Liver (tissue), 9 donors: ENCODE data around the gene RASGRF2. TPM values are rescaled to one million over a fixed set of nuclear protein-coding genes. Genes with fewer than 3 reads are reported as not detected.

ENCODE experiments used
- DNase-seq: peaks from one replicate; pipeline ENCODE4 v3.0.0-alpha.2; 2017; ENCODE audit warnings: low spot score
- H3K27ac ChIP-seq, 2 donors: one replicate each; pipeline ENCODE4 v1.7.0; 2013; ENCODE audit warnings: inconsistent platforms in 2 of 2, low read length in 2 of 2, control low read depth in 1 of 2, low read depth in 1 of 2, mild to moderate bottlenecking in 1 of 2
- H3K27me3 ChIP-seq, 4 donors: one replicate each; pipeline versions ENCODE4 v1.6.1 to v1.7.0; 2013; ENCODE audit warnings: low read length in 3 of 4, inconsistent platforms in 1 of 4, mild to moderate bottlenecking in 1 of 4, moderate library complexity in 1 of 4; ENCODE audit not compliant: control insufficient read depth in 4 of 4, insufficient read depth in 4 of 4
- H3K36me3 ChIP-seq, 4 donors: one replicate each; pipeline versions ENCODE4 v1.6.1 to v1.7.0; 2013; ENCODE audit warnings: low read length in 3 of 4, mild to moderate bottlenecking in 3 of 4, low read depth in 1 of 4, moderate library complexity in 1 of 4; ENCODE audit not compliant: control insufficient read depth in 4 of 4, insufficient read depth in 3 of 4
- H3K4me1 ChIP-seq, 4 donors: one replicate each; pipeline versions ENCODE4 v1.6.1 to v1.7.0; 2013; ENCODE audit warnings: low read length in 3 of 4, mild to moderate bottlenecking in 3 of 4, moderate library complexity in 1 of 4; ENCODE audit not compliant: control insufficient read depth in 4 of 4, insufficient read depth in 4 of 4
- H3K4me3 ChIP-seq, 3 donors: one replicate each; pipeline versions ENCODE4 v1.6.1 to v1.7.0; 2013; ENCODE audit warnings: low read length in 3 of 3, control low read depth in 1 of 3, low read depth in 1 of 3, mild to moderate bottlenecking in 1 of 3
- H3K9ac ChIP-seq, 2 donors: one replicate each; pipeline ENCODE4 v1.7.0; 2013; ENCODE audit warnings: low read length in 2 of 2, mild to moderate bottlenecking in 2 of 2, moderate library complexity in 2 of 2, control low read depth in 1 of 2, low read depth in 1 of 2
- H3K9me3 ChIP-seq, 4 donors: one replicate each; pipeline versions ENCODE4 v1.6.1 to v1.7.0; 2013; ENCODE audit warnings: low read length in 3 of 4; ENCODE audit not compliant: control insufficient read depth in 4 of 4
- EGR1 ChIP-seq, 2 donors: IDR thresholded peaks; 2 replicates each; pipeline ENCODE4 v1.6.1; 2016 to 2018; ENCODE audit warnings: antibody characterized with exemption in 2 of 2, low read depth in 2 of 2
- FOXA1 ChIP-seq: IDR thresholded peaks from 2 replicates; pipeline ENCODE4 v1.6.1; 2016; ENCODE audit warnings: antibody characterized with exemption
- FOXA2 ChIP-seq: IDR thresholded peaks from 2 replicates; pipeline ENCODE4 v1.6.1; 2016; ENCODE audit warnings: antibody characterized with exemption
- HNF4A ChIP-seq, 2 donors: conservative IDR thresholded peaks; 2 replicates each; pipeline ENCODE4 v1.6.1; 2016; ENCODE audit warnings: antibody characterized with exemption in 2 of 2, mild to moderate bottlenecking in 2 of 2
- HNF4G ChIP-seq: IDR thresholded peaks from 2 replicates; pipeline ENCODE4 v1.6.1; 2016; ENCODE audit warnings: antibody characterized with exemption
- JUND ChIP-seq, 2 donors: IDR thresholded peaks; 2 replicates each; pipeline ENCODE4 v1.6.1; 2016; ENCODE audit warnings: antibody characterized with exemption in 2 of 2
- NR2F2 ChIP-seq: IDR thresholded peaks from 2 replicates; pipeline ENCODE4 v1.6.1; 2016; ENCODE audit warnings: antibody characterized with exemption
- RAD21 ChIP-seq, 2 donors: IDR thresholded peaks; 2 replicates each; pipeline ENCODE4 v1.6.1; 2016; ENCODE audit warnings: antibody characterized with exemption in 2 of 2, mild to moderate bottlenecking in 2 of 2
- RXRA ChIP-seq, 2 donors: IDR thresholded peaks; 2 replicates each; pipeline ENCODE4 v1.6.1; 2017 to 2018; ENCODE audit warnings: antibody characterized with exemption in 2 of 2, mild to moderate bottlenecking in 1 of 2
- SP1 ChIP-seq: IDR thresholded peaks from 2 replicates; pipeline ENCODE4 v1.6.1; 2018; ENCODE audit warnings: antibody characterized with exemption, mild to moderate bottlenecking
- TAF1 ChIP-seq: conservative IDR thresholded peaks from 2 replicates; pipeline ENCODE4 v1.6.1; 2016; ENCODE audit warnings: antibody characterized with exemption, mild to moderate bottlenecking
- YY1 ChIP-seq: IDR thresholded peaks from 2 replicates; pipeline ENCODE4 v1.6.1; 2016; ENCODE audit warnings: antibody characterized with exemption, mild to moderate bottlenecking
- WGBS: extraction: QIAGEN DNeasy Blood & Tissue Kit; methylation state at CpG from one replicate; pipeline ENCODE4 v1.1.7; 2013; 5-methylcytosine and 5-hydroxymethylcytosine counted together
- polyA plus RNA-seq, 2 donors: library from polyadenylated mRNA; stranded (reverse) in 1 of 2; unstranded in 1 of 2; fragments of 200-250 nt in 1 of 2; fragments of >200 nt in 1 of 2; fragmentation: Nextera tagmentation in 1 of 2; extraction: Ambion mirVana in 1 of 2; gene quantifications; one replicate each; pipeline versions ENCODE4 v1.2.1 to v1.2.3, GENCODE V29; 2013 to 2015
- total RNA-seq, 2 donors: library from RNA; depleted of rRNA; stranded (reverse); fragments of >200 nt; gene quantifications; one replicate each; pipeline ENCODE4 v1.2.3, GENCODE V29; 2014
- TF ChIP-seq, protein P1 (sequence below): IDR thresholded peaks from 2 replicates; pipeline ENCODE4 v1.6.1; 2016; ENCODE audit warnings: antibody characterized with exemption
- TF ChIP-seq, protein P2 (sequence below): IDR thresholded peaks from 2 replicates; pipeline ENCODE4 v1.6.1; 2016; ENCODE audit warnings: antibody characterized with exemption
- TF ChIP-seq, protein P3 (sequence below): IDR thresholded peaks from 2 replicates; pipeline ENCODE4 v1.6.1; 2016; ENCODE audit warnings: antibody characterized with exemption, mild to moderate bottlenecking
- TF ChIP-seq, protein P4 (sequence below): fragments of 150-350 bp; IDR thresholded peaks from 2 replicates; pipeline ENCODE4 v1.5.1; 2017; ENCODE audit warnings: improper control_type of control experiment, low read depth, low read length; ENCODE audit not compliant: missing input control
- donor health status: healthy.
- donor health status: healthy.
- donor health status: healthy.
- donor health status: healthy.
- donor health status: healthy.

The RASGRF2 gene
- total and polyA plus RNA-seq, 4 donors: 0.12 to 3.3 (median 0.23) TPM

- DNase-seq: no peak
- Histone ChIP-seq H3K4me1 (no peaks in the 10 kb centered on the region), H3K9me3 (peaks cover 0 to 2% (median 0%) of the 10 kb centered on the region in 4 donors), H3K9ac (no peak overlapping the region), H3K27me3 (no peaks in the 10 kb centered on the region), H3K36me3 (no peaks in the 10 kb centered on the region), H3K4me3 (no peak overlapping the region), H3K27ac (no peak overlapping the region)
- no peak for TF ChIP-seq RAD21 (IDR thresholded peaks at IDR 0.05)
- TF ChIP-seq, protein P1, sequence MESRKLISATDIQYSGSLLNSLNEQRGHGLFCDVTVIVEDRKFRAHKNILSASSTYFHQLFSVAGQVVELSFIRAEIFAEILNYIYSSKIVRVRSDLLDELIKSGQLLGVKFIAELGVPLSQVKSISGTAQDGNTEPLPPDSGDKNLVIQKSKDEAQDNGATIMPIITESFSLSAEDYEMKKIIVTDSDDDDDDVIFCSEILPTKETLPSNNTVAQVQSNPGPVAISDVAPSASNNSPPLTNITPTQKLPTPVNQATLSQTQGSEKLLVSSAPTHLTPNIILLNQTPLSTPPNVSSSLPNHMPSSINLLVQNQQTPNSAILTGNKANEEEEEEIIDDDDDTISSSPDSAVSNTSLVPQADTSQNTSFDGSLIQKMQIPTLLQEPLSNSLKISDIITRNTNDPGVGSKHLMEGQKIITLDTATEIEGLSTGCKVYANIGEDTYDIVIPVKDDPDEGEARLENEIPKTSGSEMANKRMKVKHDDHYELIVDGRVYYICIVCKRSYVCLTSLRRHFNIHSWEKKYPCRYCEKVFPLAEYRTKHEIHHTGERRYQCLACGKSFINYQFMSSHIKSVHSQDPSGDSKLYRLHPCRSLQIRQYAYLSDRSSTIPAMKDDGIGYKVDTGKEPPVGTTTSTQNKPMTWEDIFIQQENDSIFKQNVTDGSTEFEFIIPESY: no peak
- TF ChIP-seq TAF1: no peak
- TF ChIP-seq JUND (IDR thresholded peaks at IDR 0.05): no peak
- TF ChIP-seq FOXA2: no peak
- TF ChIP-seq, protein P2, sequence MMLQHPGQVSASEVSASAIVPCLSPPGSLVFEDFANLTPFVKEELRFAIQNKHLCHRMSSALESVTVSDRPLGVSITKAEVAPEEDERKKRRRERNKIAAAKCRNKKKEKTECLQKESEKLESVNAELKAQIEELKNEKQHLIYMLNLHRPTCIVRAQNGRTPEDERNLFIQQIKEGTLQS: no peak
- TF ChIP-seq HNF4G: no peak
- no peak for TF ChIP-seq RXRA (IDR thresholded peaks at IDR 0.05)
- TF ChIP-seq FOXA1: no peak
- no peak for TF ChIP-seq NR2F2
- 85% methylated on average over 6 of the region's 6 CpGs for WGBS
Measured at GRCh38 chr5:81068063-81068462, 107.9 kb downstream of the RASGRF2 start.

GRCh38 chr5:81068635-81069034 is 108.5 kb downstream of the RASGRF2 start:
- 97% methylated on average over 2 of the region's 2 CpGs for WGBS
- TF ChIP-seq RAD21 (IDR thresholded peaks at IDR 0.05) (no peak), FOXA2 (no peak), JUND (IDR thresholded peaks at IDR 0.05) (no peak), NR2F2 (no peak), SP1 (no peak), EGR1 (IDR thresholded peaks at IDR 0.05; ENCODE audit: low read depth in 2 of 2) (no peak), RXRA (IDR thresholded peaks at IDR 0.05) (no peak), HNF4A (conservative IDR thresholded peaks at IDR 0.05) (no peak), FOXA1 (no peak), HNF4G (no peak), YY1 (no peak), TAF1 (no peak)
- TF ChIP-seq, protein P2: no peak
- TF ChIP-seq, protein P3, sequence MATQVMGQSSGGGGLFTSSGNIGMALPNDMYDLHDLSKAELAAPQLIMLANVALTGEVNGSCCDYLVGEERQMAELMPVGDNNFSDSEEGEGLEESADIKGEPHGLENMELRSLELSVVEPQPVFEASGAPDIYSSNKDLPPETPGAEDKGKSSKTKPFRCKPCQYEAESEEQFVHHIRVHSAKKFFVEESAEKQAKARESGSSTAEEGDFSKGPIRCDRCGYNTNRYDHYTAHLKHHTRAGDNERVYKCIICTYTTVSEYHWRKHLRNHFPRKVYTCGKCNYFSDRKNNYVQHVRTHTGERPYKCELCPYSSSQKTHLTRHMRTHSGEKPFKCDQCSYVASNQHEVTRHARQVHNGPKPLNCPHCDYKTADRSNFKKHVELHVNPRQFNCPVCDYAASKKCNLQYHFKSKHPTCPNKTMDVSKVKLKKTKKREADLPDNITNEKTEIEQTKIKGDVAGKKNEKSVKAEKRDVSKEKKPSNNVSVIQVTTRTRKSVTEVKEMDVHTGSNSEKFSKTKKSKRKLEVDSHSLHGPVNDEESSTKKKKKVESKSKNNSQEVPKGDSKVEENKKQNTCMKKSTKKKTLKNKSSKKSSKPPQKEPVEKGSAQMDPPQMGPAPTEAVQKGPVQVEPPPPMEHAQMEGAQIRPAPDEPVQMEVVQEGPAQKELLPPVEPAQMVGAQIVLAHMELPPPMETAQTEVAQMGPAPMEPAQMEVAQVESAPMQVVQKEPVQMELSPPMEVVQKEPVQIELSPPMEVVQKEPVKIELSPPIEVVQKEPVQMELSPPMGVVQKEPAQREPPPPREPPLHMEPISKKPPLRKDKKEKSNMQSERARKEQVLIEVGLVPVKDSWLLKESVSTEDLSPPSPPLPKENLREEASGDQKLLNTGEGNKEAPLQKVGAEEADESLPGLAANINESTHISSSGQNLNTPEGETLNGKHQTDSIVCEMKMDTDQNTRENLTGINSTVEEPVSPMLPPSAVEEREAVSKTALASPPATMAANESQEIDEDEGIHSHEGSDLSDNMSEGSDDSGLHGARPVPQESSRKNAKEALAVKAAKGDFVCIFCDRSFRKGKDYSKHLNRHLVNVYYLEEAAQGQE: no peak
- TF ChIP-seq, protein P4, sequence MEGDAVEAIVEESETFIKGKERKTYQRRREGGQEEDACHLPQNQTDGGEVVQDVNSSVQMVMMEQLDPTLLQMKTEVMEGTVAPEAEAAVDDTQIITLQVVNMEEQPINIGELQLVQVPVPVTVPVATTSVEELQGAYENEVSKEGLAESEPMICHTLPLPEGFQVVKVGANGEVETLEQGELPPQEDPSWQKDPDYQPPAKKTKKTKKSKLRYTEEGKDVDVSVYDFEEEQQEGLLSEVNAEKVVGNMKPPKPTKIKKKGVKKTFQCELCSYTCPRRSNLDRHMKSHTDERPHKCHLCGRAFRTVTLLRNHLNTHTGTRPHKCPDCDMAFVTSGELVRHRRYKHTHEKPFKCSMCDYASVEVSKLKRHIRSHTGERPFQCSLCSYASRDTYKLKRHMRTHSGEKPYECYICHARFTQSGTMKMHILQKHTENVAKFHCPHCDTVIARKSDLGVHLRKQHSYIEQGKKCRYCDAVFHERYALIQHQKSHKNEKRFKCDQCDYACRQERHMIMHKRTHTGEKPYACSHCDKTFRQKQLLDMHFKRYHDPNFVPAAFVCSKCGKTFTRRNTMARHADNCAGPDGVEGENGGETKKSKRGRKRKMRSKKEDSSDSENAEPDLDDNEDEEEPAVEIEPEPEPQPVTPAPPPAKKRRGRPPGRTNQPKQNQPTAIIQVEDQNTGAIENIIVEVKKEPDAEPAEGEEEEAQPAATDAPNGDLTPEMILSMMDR: no peak
- no peaks in the 10 kb centered on the region for H3K27me3 ChIP-seq
- H3K27ac ChIP-seq: no peak overlapping the region
- H3K36me3 ChIP-seq: no peaks in the 10 kb centered on the region
- H3K9me3 ChIP-seq: peaks cover 0 to 2% (median 0%) of the 10 kb centered on the region in 4 donors
- no peak for DNase-seq
- no peak overlapping the region for H3K9ac ChIP-seq
- no peak overlapping the region for H3K4me3 ChIP-seq
- no peaks in the 10 kb centered on the region for H3K4me1 ChIP-seq
